HG03280 (cell line): Measurements from ENCODE around the gene DPPA5.
"Not testable (repeated sequence)": the region's sequence is repeated elsewhere in the genome, so short reads cannot be mapped to it uniquely, and the experiment has no call there.

Experiments
- ATAC-seq: cut with Tn5 transposase; IDR thresholded peaks from one replicate; pipeline ENCODE4 v1.9.1; 2021; ENCODE audit warnings: mild to moderate bottlenecking, moderate library complexity; ENCODE audit not compliant: unreplicated experiment

The DPPA5 gene

GRCh38 chr6:73308712-73309534 is 45.2 kb downstream of the DPPA5 start:
- ATAC-seq, result no peak

GRCh38 chr6:73303773-73304172 is 50.3 kb downstream of the DPPA5 start:
- not testable (repeated sequence) for ATAC-seq
